ENCODE results near the gene MMP25. TPM values are rescaled to one million over a fixed set of nuclear protein-coding genes. Genes with fewer than 3 reads are reported as not detected.

Gene MMP25
- polyA plus RNA-seq, 1 of the 3 experiments (the other 2 are of a cell fraction), result 0.03 TPM

DNA sequence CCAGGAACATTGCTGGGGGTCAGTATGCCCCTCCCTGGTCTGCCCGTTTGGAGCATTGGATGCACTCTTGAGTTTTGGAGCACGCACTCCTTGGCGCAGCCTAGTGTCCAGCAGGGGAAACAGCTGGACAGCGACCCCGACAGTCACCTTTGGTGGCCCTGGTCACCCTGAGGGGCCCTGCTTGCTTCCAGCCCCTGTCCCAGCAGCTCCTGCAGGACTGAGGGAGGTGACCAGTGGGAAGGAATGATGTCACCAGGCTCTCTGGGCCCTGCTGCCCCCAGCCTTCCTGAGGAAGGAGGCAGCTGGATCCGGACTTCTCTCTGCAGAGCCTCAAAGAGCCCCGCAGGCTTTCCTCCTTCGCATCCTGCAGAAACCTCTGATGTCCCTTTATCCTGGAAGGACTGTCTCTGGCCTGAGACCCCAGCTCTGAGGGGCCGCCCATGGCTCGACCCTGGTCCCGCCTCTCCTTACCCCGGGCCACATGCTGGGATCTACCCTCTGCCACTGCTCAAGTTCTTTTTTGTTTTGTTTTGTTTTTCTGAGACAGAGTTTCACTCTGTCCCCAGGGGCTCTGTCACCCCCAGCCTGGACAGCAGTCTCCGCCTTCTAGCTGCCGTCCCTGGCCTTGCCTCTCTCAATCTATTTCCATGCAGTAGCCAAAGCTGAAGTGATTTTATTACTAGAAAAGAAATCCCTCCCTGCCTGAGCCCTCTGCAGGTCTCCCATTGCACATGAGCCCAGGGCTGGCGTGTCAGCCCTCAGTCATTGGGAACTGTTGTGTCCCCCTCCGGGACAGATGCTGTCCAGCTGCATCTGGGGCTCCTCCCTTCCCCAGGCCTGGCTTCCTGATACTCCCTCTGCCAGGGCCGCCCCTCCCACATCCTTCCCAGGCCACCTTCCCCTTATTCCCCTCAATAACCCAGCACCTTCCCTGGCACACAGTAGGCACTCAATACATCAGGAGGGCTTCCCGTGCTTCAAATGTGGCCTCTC lies 41.2 kb downstream of the MMP25 start:
- POLR2A ChIA-PET, result no interaction called here
- Histone ChIP-seq H3F3A (replicated peaks; ENCODE audit: insufficient read depth) (no peaks in the 10 kb centered on the region), H3K36me3 (replicated peaks in 1 of 2; ENCODE audit: control insufficient read depth in 1 of 2, insufficient read depth in 2 of 2, low read length in 1 of 2) (no peaks in the 10 kb centered on the region), H4K20me1 (ENCODE audit: insufficient read depth) (no peaks in the 10 kb centered on the region), H3K4me3 (ENCODE audit: low read depth in 2 of 2, low read length in 1 of 2) (no peak overlapping the region), H2AFZ (ENCODE audit: low read depth) (no peak overlapping the region), H3K27ac (ENCODE audit: low read depth in 2 of 2, low read length in 1 of 2) (no peak overlapping the region), H3K9me3 (no peaks in the 10 kb centered on the region), H3K9me2 (no peaks in the 10 kb centered on the region), H3K4me1 (ENCODE audit: control insufficient read depth in 1 of 2, insufficient read depth in 2 of 2, low read depth in 1 of 2, low read length in 1 of 2) (no peaks in the 10 kb centered on the region; a peak in 1 of 4 replicates), H3K9ac (no peak overlapping the region), H3K4me2 (no peak overlapping the region), H3K27me3 (ENCODE audit: insufficient read depth) (peaks cover 58% of the 10 kb centered on the region), H3K79me2 (ENCODE audit: insufficient read depth) (no peaks in the 10 kb centered on the region)
- TF ChIP-seq YY1 (IDR thresholded peaks at IDR 0.05; ENCODE audit: low read depth), result no peak
- peak; percentile 29; the same call in 1 of the 2 replicates for TF ChIP-seq SMC3 (IDR thresholded peaks at IDR 0.05; ENCODE audit: low read depth, low read length)
- TF ChIP-seq REST (IDR thresholded peaks at IDR 0.05; ENCODE audit: low read depth, low read length), result peak; percentile 75; the same call in 1 of the 2 replicates
- TF ChIP-seq, protein P1, sequence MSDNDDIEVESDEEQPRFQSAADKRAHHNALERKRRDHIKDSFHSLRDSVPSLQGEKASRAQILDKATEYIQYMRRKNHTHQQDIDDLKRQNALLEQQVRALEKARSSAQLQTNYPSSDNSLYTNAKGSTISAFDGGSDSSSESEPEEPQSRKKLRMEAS (IDR thresholded peaks at IDR 0.05; ENCODE audit: low read depth), result no peak
- no peak for DNase-seq
- CTCF ChIA-PET, result interaction anchor here (0.6 to 3.9 kb wide), 13 partner anchors 9 to 384 kb away, joined by 3 to 25 read pairs (median 3); no protein-coding TSS in a partner anchor
- 58% methylated on average over 13 of the region's 18 CpGs for WGBS (ENCODE audit: low lambda C conversion rate)

DNA sequence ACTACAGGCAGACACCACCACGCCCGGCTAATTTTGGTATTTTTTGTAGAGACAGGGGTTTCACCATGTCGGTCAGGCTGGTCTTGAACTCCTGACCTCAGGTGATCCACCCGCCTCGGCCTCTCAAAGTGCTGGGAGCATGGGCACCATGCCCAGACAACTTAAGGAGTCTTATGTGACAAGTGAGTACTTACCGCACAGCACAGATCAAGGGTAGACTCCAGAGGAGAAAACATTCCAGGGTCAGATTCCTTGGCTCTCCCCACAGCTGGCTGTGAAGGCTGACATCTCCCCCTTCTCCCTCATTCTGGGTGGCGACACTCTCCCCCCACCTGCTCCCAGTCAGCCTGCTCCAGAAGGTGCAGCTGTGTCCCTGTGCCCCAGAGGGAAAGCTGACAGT lies 42.1 kb downstream of the MMP25 start:
- Histone ChIP-seq H3F3A (replicated peaks; ENCODE audit: insufficient read depth) (no peaks in the 10 kb centered on the region), H3K9me3 (no peaks in the 10 kb centered on the region), H3K4me1 (ENCODE audit: control insufficient read depth in 1 of 2, insufficient read depth in 2 of 2, low read depth in 1 of 2, low read length in 1 of 2) (no peaks in the 10 kb centered on the region; a peak in 1 of 4 replicates), H3K4me3 (ENCODE audit: low read depth in 2 of 2, low read length in 1 of 2) (no peak overlapping the region), H3K4me2 (no peak overlapping the region), H2AFZ (ENCODE audit: low read depth) (no peak overlapping the region), H3K27ac (ENCODE audit: low read depth in 2 of 2, low read length in 1 of 2) (no peak overlapping the region), H3K36me3 (replicated peaks in 1 of 2; ENCODE audit: control insufficient read depth in 1 of 2, insufficient read depth in 2 of 2, low read length in 1 of 2) (no peaks in the 10 kb centered on the region), H4K20me1 (ENCODE audit: insufficient read depth) (no peaks in the 10 kb centered on the region), H3K9ac (no peak overlapping the region), H3K9me2 (no peaks in the 10 kb centered on the region), H3K27me3 (ENCODE audit: insufficient read depth) (peaks cover 65% of the 10 kb centered on the region), H3K79me2 (ENCODE audit: insufficient read depth) (no peaks in the 10 kb centered on the region)
- TF ChIP-seq GABPA (IDR thresholded peaks at IDR 0.05; ENCODE audit: low read depth) (no peak), ELF1 (IDR thresholded peaks at IDR 0.05) (no peak)
- CTCF ChIA-PET, result interaction anchor here (1.0 to 3.9 kb wide), 9 partner anchors 8 to 413 kb away, joined by 3 to 25 read pairs (median 4); no protein-coding TSS in a partner anchor
- no peak for DNase-seq
- WGBS (ENCODE audit: low lambda C conversion rate), result 67% methylated on average over 5 of the region's 7 CpGs
- POLR2A ChIA-PET, result no interaction called here

Data from SK-N-SH (cell line).